Parathyroid adenoma (tissue), 2 donors: ENCODE data around the gene EP300.
"Not testable (repeated sequence)": the region's sequence is repeated elsewhere in the genome, so short reads cannot be mapped to it uniquely, and the experiment has no call there.

Source experiments
- H2AFZ ChIP-seq: fragments of 300-600 bp; sonication (generic); one replicate; pipeline ENCODE4 v1.7.0; 2017; ENCODE audit warnings: antibody characterized with exemption, mild to moderate bottlenecking
- H3K27ac ChIP-seq: fragments of 300-600 bp; sonication (generic); one replicate; pipeline ENCODE4 v1.7.0; 2017
- H3K27me3 ChIP-seq: fragments of 300-600 bp; sonication (generic); one replicate; pipeline ENCODE4 v1.7.0; 2017; ENCODE audit warnings: low read length; ENCODE audit not compliant: control insufficient read depth, insufficient read depth
- H3K36me3 ChIP-seq: fragments of 300-600 bp; sonication (generic); one replicate; pipeline ENCODE4 v1.7.0; 2017; ENCODE audit warnings: low read length; ENCODE audit not compliant: control insufficient read depth, insufficient read depth
- H3K4me1 ChIP-seq: fragments of 300-600 bp; sonication (generic); one replicate; pipeline ENCODE4 v1.7.0; 2017; ENCODE audit warnings: control low read depth
- H3K4me2 ChIP-seq: fragments of 300-600 bp; sonication (generic); one replicate; pipeline ENCODE4 v1.7.0; 2017; ENCODE audit warnings: low read length
- H3K4me3 ChIP-seq: fragments of 300-600 bp; sonication (generic); one replicate; pipeline ENCODE4 v1.7.0; 2017; ENCODE audit warnings: low read depth, low read length
- H3K79me2 ChIP-seq: fragments of 300-600 bp; sonication (generic); one replicate; pipeline ENCODE4 v1.7.0; 2017; ENCODE audit warnings: control low read depth
- H3K9ac ChIP-seq: fragments of 300-600 bp; sonication (generic); one replicate; pipeline ENCODE4 v1.7.0; 2017; ENCODE audit warnings: mild to moderate bottlenecking
- H3K9me3 ChIP-seq: fragments of 300-600 bp; sonication (generic); one replicate; pipeline ENCODE4 v1.7.0; 2017; ENCODE audit warnings: low read length; ENCODE audit not compliant: control insufficient read depth
- CTCF ChIP-seq: fragments of 300-600 bp; sonication (generic); IDR thresholded peaks from one replicate; pipeline ENCODE4 v1.7.0; 2017; ENCODE audit warnings: antibody characterized with exemption, mild to moderate bottlenecking
- donor health status: primary hyperparathyroidism.

Gene EP300

GRCh38 chr22:41092023-41092817, at the start of gene EP300:
TSS of gene EP300 (plus strand) at chr22:41092592. CDS start at chr22:41093005, 413 bp downstream.
- Histone ChIP-seq H3K9ac (peak within 1 kb of the TSS; percentile 91), H3K27ac (peak within 1 kb of the TSS; percentile 98), H3K4me2 (peak within 1 kb of the TSS; percentile 75), H2AFZ (peak within 1 kb of the TSS; percentile 81), H3K9me3 (no peaks in the 10 kb centered on the region), H3K4me3 (peak within 1 kb of the TSS; percentile 98), H3K27me3 (no peaks in the 10 kb centered on the region), H3K36me3 (no peaks in the 10 kb centered on the region), H3K79me2 (peaks cover 23% of the 10 kb centered on the region), H3K4me1 (no peaks in the 10 kb centered on the region)
- peak; percentile 9 for TF ChIP-seq CTCF

GRCh38 chr22:41043722-41044121, 48.7 kb upstream of the EP300 start:
- Histone ChIP-seq H3K4me3 (no peak overlapping the region), H3K27ac (no peak overlapping the region), H3K4me1 (no peaks in the 10 kb centered on the region), H3K4me2 (no peak overlapping the region), H3K79me2 (no peaks in the 10 kb centered on the region), H3K9me3 (no peaks in the 10 kb centered on the region), H3K9ac (no peak overlapping the region), H2AFZ (no peak overlapping the region), H3K36me3 (no peaks in the 10 kb centered on the region), H3K27me3 (no peaks in the 10 kb centered on the region)
- no peak for TF ChIP-seq CTCF

- not testable (repeated sequence) for H3K27ac ChIP-seq, H3K4me3 ChIP-seq, H3K4me2 ChIP-seq, H2AFZ ChIP-seq, H3K9me3 ChIP-seq, H3K27me3 ChIP-seq, H3K9ac ChIP-seq, H3K4me1 ChIP-seq, H3K36me3 ChIP-seq, H3K79me2 ChIP-seq
These were observed 46.8 kb upstream of the EP300 start for GRCh38 chr22:41045575-41045974.

GRCh38 chr22:41047801-41048211, 44.6 kb upstream of the EP300 start:
- H3K9me3 ChIP-seq: no peaks in the 10 kb centered on the region
- TF ChIP-seq CTCF: no peak
- no peak overlapping the region for H3K4me3 ChIP-seq
- no peak overlapping the region for H3K4me2 ChIP-seq
- no peak overlapping the region for H2AFZ ChIP-seq
- H3K36me3 ChIP-seq: no peaks in the 10 kb centered on the region
- no peaks in the 10 kb centered on the region for H3K79me2 ChIP-seq
- H3K27ac ChIP-seq: no peak overlapping the region
- H3K9ac ChIP-seq: no peak overlapping the region
- H3K27me3 ChIP-seq: no peaks in the 10 kb centered on the region
- H3K4me1 ChIP-seq: no peaks in the 10 kb centered on the region

- not testable (repeated sequence) for H3K4me1 ChIP-seq, H3K36me3 ChIP-seq, H3K27me3 ChIP-seq, H3K79me2 ChIP-seq, H3K9ac ChIP-seq, H3K9me3 ChIP-seq
- H3K4me2 ChIP-seq: peak overlapping the region; percentile 46
- H3K4me3 ChIP-seq: peak overlapping the region; percentile 15
- peak overlapping the region; percentile 3 for H3K27ac ChIP-seq
- peak overlapping the region; percentile 60 for H2AFZ ChIP-seq
These were observed 44.0 kb upstream of the EP300 start for GRCh38 chr22:41048345-41048744.
